ENCODE results near the gene C12orf56.
"Not testable (repeated sequence)": the region's sequence is repeated elsewhere in the genome, so short reads cannot be mapped to it uniquely, and the experiment has no call there.

Gene C12orf56

DNA sequence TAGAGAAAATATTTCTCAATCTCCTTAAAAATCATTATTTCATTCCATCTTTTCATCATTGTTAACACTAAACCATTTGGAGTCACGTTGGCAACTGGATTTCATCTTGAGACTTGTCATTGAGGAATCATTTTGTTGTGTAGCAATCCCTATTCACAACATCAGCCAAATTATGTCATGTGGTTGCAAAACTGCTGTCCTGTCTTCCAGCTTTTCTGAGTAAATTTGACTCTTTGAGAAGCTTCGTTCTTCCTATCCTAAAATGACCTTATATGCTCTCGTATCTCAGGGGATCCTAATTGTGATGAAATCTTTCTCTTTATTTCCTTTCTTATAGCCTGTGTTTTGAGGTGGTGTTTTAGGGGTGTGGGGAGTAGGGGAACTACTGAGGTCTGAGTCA is 137.9 kb downstream of the C12orf56 start:
- no peak for DNase-seq (ENCODE audit: extremely low read depth in 1 of 2, low read depth in 1 of 2)

DNA sequence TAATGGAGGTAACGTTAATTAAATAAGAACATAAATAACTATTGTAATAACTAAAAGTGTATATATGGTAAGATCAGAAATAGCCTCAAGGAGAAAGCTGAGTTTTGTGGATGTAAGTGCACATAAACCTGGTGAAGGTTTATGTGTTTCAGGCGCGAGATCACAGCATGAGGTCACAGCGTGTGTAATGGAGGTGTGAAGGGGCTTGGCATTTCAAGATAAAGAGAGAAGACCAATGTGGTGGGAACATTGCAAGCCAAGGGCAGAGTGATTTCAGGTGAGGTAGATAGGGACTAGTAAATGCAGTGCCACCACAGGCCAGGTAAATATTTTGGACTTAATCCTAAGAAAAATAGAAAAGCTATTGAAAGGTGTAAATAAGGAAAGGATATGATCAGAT is 146.7 kb downstream of the C12orf56 start:
- DNase-seq (ENCODE audit: extremely low read depth in 1 of 2, low read depth in 1 of 2), result no peak

DNA sequence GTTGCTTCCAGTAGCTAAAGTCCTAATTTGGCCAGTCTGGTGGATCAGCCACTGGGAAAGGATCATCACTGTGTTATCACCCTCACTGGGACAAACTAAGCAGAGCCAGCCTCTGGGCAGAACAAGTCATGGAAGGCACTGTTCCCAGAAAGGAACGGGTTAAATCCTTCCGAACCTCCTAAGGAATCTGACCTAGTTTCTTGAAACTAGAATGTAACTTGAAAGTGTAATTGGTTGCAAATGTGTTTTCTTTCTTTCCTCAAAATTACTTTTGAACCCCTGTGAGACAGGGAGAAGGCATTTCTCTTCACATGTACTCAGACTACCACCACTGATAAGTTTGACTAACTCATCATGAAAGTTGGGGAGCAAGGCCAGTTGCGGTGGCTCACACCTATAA is 149.8 kb downstream of the C12orf56 start:
- DNase-seq (ENCODE audit: extremely low read depth in 1 of 2, low read depth in 1 of 2), result no peak

DNA sequence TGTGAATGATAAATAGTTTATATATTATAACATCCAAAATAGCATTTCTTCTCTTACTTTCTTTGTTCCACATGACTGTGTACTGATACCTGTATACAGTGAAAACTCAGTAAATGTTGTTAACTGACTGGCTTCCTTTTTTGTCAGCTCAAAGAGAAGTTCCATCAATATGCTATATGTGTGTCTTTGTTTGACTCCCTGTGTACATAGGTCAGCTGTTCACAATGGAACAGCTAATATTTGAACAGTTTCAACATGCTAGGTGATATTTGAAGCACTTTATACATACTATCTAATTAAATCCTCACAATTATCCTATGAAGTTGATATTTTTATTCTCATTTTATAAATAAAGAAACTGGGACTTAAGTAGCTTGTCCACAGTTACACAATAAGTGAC is 153.2 kb downstream of the C12orf56 start:
- no peak for DNase-seq (ENCODE audit: extremely low read depth in 1 of 2, low read depth in 1 of 2)

DNA sequence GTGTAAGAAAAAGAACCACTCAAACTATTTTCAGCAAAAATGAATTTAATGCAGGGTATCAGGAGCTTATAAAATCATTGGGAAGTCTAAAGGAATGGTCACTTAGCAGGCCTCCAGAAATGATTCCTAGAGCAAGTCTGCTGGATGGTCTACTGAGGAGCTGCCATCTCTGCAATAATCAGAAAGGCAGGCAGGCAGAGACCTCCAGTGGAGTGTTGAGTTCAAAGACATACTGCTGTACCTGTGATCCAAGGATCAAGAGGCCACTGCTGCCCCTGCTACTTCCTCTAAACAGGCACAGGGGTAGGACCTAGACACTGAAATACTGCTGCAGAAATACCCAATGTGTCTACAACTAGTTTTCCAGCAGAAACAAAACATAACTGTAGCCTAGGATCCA is 154.0 kb downstream of the C12orf56 start:
- no peak for DNase-seq (ENCODE audit: extremely low read depth in 1 of 2, low read depth in 1 of 2)

DNA sequence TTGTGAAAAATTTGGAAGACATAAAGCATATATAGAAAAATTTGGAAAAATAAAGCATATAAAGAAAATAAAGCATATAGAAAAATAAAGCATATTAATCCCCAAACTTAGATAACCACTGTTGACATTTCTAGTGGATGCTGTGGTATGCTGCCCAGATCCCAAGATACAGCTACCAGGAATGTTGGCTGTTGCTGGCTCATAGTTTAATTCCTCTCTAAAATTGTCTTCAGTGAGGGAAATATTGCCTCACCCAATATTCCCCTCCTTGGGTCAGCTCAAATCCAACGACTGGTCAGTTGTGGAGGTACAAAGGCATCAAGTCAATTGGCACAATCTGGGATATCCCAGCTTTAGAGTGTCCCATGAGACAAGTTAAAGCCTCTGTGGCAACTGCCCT is 158.4 kb downstream of the C12orf56 start:
- no peak for DNase-seq (ENCODE audit: extremely low read depth in 1 of 2, low read depth in 1 of 2)

DNA sequence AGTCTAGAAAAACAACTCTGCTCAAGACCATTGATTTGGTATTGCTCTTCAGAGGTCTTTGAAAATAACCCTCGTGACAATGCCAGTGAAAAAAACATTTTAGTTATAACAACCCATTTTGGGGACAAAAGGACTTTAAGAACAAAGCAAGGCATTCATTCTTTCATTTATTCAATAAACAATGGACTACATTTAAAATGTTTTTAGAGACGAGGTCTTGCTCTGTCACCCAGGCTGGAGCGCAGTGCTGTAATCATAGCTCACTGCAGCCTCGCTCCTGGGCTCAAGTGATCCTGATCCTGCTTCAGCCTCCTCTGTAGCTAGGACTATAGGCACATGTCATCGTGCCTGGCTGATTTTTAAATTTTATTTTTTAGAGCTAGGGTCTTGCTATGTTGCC is 160.8 kb downstream of the C12orf56 start:
- DNase-seq (ENCODE audit: extremely low read depth in 1 of 2, low read depth in 1 of 2), result no peak

DNA sequence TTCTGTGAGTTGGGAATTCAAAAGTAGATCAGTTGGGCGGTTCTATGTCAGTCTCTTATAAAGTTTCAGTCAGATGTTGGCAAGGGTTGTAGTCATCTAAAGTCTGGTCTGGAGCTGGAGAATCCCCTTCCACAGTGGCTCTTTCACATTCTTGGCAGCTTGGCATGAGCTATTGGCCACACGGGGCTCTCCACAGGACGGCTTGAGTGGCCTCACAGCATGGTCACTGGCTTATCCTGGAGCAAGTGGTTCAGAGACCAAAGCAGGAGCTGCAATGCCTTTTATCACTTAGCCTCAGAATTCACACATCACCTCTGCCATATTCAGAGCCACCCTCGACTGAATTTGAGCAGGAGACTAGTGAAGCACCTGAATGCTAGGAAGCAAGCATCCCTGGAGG is 161.3 kb downstream of the C12orf56 start:
- no peak for DNase-seq (ENCODE audit: extremely low read depth in 1 of 2, low read depth in 1 of 2)

DNA sequence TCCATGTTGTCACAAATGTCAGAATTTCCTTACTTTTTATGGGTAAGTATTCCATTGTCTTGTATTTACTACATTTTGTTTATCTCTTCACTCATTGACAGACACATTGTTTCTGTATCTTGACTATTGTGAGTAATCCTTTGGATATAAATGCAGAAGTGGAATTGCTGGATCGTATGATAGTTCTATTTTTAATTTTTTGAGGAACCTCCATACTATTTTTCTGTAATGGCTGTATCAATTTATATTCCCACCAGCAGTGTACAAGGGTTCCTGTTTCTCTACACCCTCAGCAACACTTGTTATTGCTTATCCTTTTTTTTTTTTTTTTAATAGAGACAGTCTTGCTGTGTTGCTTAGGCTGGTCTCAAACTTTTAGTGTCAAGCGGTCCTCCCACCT is 164.9 kb downstream of the C12orf56 start:
- no peak for DNase-seq (ENCODE audit: extremely low read depth in 1 of 2, low read depth in 1 of 2)

DNA sequence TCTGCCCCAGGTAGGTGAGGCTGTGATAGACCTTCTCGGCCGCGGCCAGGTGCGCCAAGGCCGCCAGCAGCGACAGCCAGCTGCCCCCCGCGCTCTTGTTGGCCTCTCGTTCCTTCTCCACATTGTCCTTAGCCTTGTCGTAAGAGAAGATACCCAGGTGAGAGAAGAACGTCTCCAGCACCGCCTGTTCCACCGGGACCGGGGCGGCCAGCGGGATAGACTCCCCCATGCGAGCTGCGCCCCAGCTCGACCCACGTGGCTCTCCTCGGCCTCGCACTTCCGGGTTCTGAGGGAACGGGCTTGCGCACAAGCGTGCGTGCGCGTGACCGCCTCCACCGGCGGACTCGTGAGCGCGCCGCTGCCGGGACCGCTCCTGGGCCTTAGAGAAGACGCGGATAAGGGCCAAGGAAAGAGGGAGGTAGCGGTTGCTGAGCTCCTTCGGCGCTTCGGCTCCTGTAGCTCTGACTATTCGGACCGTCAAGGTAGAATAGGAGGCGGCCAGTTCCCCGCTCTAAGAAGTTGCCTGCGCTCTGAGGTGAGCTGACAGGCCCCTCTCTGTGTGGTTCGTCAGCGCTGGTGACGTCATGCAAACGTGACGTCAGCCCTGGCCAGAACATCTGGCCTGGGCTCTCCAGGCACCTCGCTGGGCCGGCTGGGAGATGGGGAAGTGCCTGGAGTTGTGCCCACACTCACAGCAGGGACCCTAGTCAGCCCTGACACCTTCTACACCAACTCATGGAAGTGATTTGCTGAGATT is 168.4 kb downstream of the C12orf56 start, which contains the start of gene KICS2:
Gene KICS2 (minus strand): TSS at position 288 of the 757 bp plus-strand sequence. CDS start 59 bp downstream, at position 229.
- DNase-seq (ENCODE audit: extremely low read depth in 1 of 2, low read depth in 1 of 2), result peak; percentile 78 to 82

DNA sequence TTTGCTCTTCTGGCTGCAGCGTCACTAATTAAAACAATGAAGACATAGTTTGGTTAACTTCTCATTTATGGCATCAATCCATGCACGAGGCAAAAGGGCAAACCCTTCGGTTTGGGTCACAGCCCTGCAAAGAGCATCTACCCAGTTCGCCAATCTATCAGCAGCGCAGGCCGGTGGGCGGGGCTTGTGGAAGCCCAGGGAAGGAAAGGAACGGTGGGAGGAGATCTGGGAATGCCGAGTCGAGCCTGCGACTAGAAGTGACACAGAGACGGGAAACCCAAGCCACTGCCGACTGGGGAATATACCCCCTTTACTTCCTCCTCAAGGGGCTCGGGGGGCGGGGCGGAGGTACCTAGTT is 168.9 kb downstream of the C12orf56 start:
- DNase-seq (ENCODE audit: extremely low read depth in 1 of 2, low read depth in 1 of 2), result peak; percentile 17 to 28

DNA sequence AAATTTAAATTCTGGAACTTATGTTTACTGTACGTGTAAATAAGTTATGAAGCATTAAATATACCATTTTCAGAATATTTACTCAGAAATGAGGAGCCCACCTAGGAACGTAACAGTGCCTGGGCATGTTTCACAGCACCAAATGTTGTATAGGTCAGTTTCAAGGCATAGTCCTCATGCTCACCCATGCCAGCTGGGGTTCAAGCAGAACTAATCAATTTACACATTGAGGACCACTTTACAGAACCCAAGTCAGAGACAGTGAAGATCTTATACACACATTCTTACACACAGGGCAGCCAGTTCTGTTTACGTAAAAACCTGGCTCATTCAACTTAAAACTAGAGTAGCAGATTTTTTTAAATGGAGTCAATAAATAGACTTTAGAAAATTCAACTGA is 170.5 kb downstream of the C12orf56 start:
- no peak for DNase-seq (ENCODE audit: extremely low read depth in 1 of 2, low read depth in 1 of 2)

DNA sequence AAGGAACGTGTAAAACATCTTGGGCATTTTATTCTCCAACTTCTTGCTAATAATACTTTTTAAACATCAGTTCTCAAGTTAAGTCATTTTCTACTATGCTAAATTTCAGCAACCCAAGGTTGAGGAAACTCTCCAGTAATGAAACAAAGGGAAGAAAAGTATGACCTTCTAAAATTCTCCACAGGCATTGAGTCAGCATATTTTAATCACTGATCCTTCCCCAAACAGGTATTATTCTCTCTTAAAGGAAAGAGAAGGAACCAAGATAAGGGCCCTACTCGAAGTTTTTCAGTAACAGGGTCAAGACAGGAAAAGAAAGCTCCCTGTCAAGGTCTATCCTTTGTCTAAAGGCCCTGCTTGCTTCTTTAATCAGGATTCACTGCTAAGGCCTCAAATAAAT is 171.4 kb downstream of the C12orf56 start:
- no peak for DNase-seq (ENCODE audit: extremely low read depth in 1 of 2, low read depth in 1 of 2)

DNA sequence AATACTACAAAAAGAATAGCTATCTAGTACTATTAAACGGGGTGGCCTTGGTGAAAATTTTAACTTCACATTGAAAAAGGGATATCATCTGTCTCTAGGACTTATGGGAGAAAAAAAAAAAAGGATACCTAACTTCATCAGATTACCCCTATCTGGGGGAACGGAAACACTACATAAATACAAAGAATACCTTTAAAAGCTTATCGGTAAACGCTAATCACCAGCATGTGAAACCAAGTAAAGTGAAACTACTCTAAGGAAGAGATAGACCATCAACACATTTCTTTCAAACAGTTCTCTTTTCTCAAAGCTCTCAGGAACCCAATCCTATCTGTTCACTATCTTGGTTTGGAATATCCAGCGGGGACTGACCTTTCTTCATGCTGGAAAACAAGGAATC is 172.0 kb downstream of the C12orf56 start:
- no peak for DNase-seq (ENCODE audit: extremely low read depth in 1 of 2, low read depth in 1 of 2)

DNA sequence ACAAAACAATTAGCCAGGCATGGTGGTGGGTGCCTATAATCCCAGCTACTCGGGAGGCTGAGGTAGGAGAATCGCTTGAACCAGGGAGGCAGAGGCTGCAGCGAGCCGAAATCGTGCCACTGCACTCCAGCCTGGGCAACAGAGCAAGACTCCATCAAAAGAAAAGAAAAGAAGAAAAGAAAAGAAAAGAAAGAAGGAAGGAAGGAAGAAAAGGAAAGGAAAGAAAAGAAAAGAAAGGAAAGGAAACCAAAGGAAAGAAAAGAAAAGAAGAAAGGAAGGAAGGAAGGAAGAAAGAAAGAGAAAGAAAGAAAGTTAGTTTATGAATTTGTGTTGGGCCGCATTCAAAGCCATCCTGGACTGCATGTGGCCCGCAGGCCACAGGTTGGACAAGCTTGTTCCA is 172.9 kb downstream of the C12orf56 start:
- DNase-seq (ENCODE audit: extremely low read depth in 1 of 2, low read depth in 1 of 2), result not testable (repeated sequence)

DNA sequence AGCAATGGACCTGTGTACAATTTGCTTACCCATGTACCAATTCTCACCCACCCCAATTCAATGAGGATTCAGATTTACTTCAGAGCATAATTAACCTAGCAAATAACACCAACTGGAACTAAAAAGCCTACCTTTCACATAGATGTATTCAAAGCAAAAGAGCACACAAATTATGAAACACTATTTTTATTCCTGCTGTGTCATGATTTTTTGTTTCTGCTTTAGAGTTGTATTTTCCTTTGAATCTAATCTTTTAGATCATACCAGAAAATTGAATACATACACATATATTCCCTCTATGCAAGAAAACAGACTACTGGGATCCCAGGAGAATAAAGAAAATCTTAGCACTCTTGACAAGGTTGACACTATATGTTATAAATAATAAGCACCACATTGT is 174.3 kb downstream of the C12orf56 start:
- DNase-seq (ENCODE audit: extremely low read depth in 1 of 2, low read depth in 1 of 2), result no peak
